ENCODE measurements around the gene MTARC2. TPM values are rescaled to one million over a fixed set of nuclear protein-coding genes. Genes with fewer than 3 reads are reported as not detected.

The MTARC2 gene
- not detected in 2 replicates for total RNA-seq (ENCODE audit: low replicate concordance)

- Histone ChIP-seq H3K4me1 (peaks cover 8% of the 10 kb centered on the region), H3K27me3 (peaks cover 71% of the 10 kb centered on the region), H4K20me1 (ENCODE audit: low read depth) (no peaks in the 10 kb centered on the region), H3K4me2 (peak within 1 kb of the TSS; percentile 95), H3K4me3 (peak within 1 kb of the TSS; percentile 55), H3K9ac (no peak within 1 kb of the TSS), H2AFZ (replicated peaks) (peak within 1 kb of the TSS; percentile 89), H3F3A (ENCODE audit: low read depth) (no peaks in the 10 kb centered on the region), H3K36me3 (no peaks in the 10 kb centered on the region), H3K9me3 (ENCODE audit: low read depth) (no peaks in the 10 kb centered on the region), H3K27ac (no peak within 1 kb of the TSS), H3K79me2 (ENCODE audit: low read depth) (no peaks in the 10 kb centered on the region)
- Mint-ChIP-seq H3K27ac (peak within 1 kb of the TSS; percentile 24), H3K4me3 (peak within 1 kb of the TSS; percentile 91), H3K27me3 (ENCODE audit: insufficient read depth, low read depth) (peaks cover 13% of the 10 kb centered on the region), H3K36me3 (no peaks in the 10 kb centered on the region), H3K4me1 (peaks cover 38% of the 10 kb centered on the region), H3K9me3 (no peaks in the 10 kb centered on the region)
- peak; percentile 70 for DNase-seq (ENCODE audit: low spot score)
- TF ChIP-seq EZH2phosphoT487 (IDR thresholded peaks at IDR 0.05) = no peak
- peak; percentile 81 for TF ChIP-seq EZH2 (IDR thresholded peaks at IDR 0.05)
Measured at GRCh38 chr1:220748089-220748934, at the start of gene MTARC2. Gene MTARC2, plus strand, starts transcription at chr1:220748322. Its CDS starts 210 bp downstream, at chr1:220748532.

DNA sequence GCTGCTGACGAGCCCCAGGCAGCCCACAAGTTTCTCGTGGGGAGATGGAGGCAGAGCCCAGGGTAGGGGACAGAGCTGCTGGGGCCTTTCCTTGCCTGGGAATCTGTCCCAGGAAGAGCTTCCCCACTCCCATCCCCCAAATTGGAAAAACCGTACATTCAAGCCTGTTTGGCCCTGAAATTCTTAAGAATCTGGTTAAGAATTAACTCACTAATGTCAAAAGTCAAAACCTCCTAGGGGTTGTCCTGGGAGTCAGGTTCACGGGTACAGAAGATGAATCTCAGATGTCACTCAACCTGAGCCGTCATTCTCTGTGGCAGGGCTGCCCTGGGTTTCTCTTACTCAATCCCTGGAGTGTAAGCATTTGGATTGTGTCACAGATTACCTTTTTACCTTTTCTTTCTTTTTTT lies 49.5 kb upstream of the MTARC2 start:
- H3K36me3 Mint-ChIP-seq = no peaks in the 10 kb centered on the region
- TF ChIP-seq, protein P1, sequence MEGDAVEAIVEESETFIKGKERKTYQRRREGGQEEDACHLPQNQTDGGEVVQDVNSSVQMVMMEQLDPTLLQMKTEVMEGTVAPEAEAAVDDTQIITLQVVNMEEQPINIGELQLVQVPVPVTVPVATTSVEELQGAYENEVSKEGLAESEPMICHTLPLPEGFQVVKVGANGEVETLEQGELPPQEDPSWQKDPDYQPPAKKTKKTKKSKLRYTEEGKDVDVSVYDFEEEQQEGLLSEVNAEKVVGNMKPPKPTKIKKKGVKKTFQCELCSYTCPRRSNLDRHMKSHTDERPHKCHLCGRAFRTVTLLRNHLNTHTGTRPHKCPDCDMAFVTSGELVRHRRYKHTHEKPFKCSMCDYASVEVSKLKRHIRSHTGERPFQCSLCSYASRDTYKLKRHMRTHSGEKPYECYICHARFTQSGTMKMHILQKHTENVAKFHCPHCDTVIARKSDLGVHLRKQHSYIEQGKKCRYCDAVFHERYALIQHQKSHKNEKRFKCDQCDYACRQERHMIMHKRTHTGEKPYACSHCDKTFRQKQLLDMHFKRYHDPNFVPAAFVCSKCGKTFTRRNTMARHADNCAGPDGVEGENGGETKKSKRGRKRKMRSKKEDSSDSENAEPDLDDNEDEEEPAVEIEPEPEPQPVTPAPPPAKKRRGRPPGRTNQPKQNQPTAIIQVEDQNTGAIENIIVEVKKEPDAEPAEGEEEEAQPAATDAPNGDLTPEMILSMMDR (IDR thresholded peaks at IDR 0.05) = no peak
- TF ChIP-seq EZH2 (IDR thresholded peaks at IDR 0.05) (no peak), EZH2phosphoT487 (IDR thresholded peaks at IDR 0.05) (no peak)
- H3K27ac ChIP-seq = no peak overlapping the region
- H3F3A ChIP-seq (ENCODE audit: low read depth) = no peaks in the 10 kb centered on the region
- H3K27me3 ChIP-seq = no peaks in the 10 kb centered on the region
- H3K9ac ChIP-seq = no peak overlapping the region
- no peak overlapping the region for H2AFZ ChIP-seq (replicated peaks)
- H3K9me3 Mint-ChIP-seq = peaks cover 5% of the 10 kb centered on the region
- H3K4me1 Mint-ChIP-seq = peaks cover 4% of the 10 kb centered on the region
- no peak overlapping the region for H3K27ac Mint-ChIP-seq
- no peak overlapping the region for H3K4me3 ChIP-seq
- no peak overlapping the region for H3K4me3 Mint-ChIP-seq
- H4K20me1 ChIP-seq (ENCODE audit: low read depth) = no peaks in the 10 kb centered on the region
- no peaks in the 10 kb centered on the region for H3K9me3 ChIP-seq (ENCODE audit: low read depth)
- no peak overlapping the region for H3K4me2 ChIP-seq
- no peaks in the 10 kb centered on the region for H3K27me3 Mint-ChIP-seq (ENCODE audit: insufficient read depth, low read depth)
- H3K79me2 ChIP-seq (ENCODE audit: low read depth) = no peaks in the 10 kb centered on the region
- no peaks in the 10 kb centered on the region for H3K36me3 ChIP-seq
- peaks cover 7% of the 10 kb centered on the region for H3K4me1 ChIP-seq
- DNase-seq (ENCODE audit: low spot score) = no peak

DNA sequence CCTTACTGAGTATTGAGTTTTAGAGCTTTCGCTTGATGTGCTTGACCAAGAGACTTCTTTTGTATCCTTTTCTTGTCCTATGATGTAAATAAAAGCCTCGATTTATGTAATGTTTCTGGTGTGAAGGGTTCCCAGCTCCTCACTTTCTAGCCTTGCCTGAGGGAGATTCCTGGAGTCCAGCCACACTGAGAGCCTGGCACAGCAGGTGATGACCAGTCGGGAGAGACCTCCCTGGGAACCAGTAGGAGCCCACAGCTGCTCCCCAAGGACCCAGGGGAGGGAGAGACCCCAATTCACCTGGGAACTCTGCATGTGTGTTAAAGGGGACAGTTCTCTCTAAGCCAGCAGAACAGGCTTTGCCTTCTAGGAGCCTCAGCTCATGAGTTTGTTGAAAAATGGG lies 49.1 kb upstream of the MTARC2 start:
- Histone ChIP-seq H3K4me1 (peaks cover 7% of the 10 kb centered on the region), H2AFZ (replicated peaks) (no peak overlapping the region), H4K20me1 (ENCODE audit: low read depth) (no peaks in the 10 kb centered on the region), H3K4me2 (no peak overlapping the region), H3K27me3 (no peaks in the 10 kb centered on the region), H3K9ac (no peak overlapping the region), H3K36me3 (no peaks in the 10 kb centered on the region), H3K9me3 (ENCODE audit: low read depth) (no peaks in the 10 kb centered on the region), H3K4me3 (no peak overlapping the region), H3K79me2 (ENCODE audit: low read depth) (no peaks in the 10 kb centered on the region), H3F3A (ENCODE audit: low read depth) (no peaks in the 10 kb centered on the region), H3K27ac (no peak overlapping the region)
- TF ChIP-seq, protein P1 (IDR thresholded peaks at IDR 0.05) = no peak
- TF ChIP-seq EZH2 (IDR thresholded peaks at IDR 0.05) = no peak
- no peak for TF ChIP-seq EZH2phosphoT487 (IDR thresholded peaks at IDR 0.05)
- no peak overlapping the region for H3K4me3 Mint-ChIP-seq
- H3K36me3 Mint-ChIP-seq = no peaks in the 10 kb centered on the region
- H3K27me3 Mint-ChIP-seq (ENCODE audit: insufficient read depth, low read depth) = no peaks in the 10 kb centered on the region
- H3K4me1 Mint-ChIP-seq = peaks cover 4% of the 10 kb centered on the region
- no peak for DNase-seq (ENCODE audit: low spot score)
- H3K9me3 Mint-ChIP-seq = peaks cover 5% of the 10 kb centered on the region
- no peak overlapping the region for H3K27ac Mint-ChIP-seq
